Fibroblast of skin of abdomen (primary cell): ENCODE data around the gene SEPTIN2.
"Not testable (repeated sequence)": the region's sequence is repeated elsewhere in the genome, so short reads cannot be mapped to it uniquely, and the experiment has no call there.

Experiments used
- DNase-seq: peaks from one replicate; pipeline ENCODE4 v3.0.0-alpha.2; 2013

The SEPTIN2 gene

GRCh38 chr2:241288324-241288888 lies 27.3 kb upstream of the SEPTIN2 start:
- DNase-seq = no peak

- DNase-seq = no peak
These were observed 26.7 kb upstream of the SEPTIN2 start for GRCh38 chr2:241289053-241289452.

- DNase-seq = no peak
These were observed 26.1 kb upstream of the SEPTIN2 start for GRCh38 chr2:241289597-241289996.

GRCh38 chr2:241291153-241291552 lies 24.6 kb upstream of the SEPTIN2 start:
- no peak for DNase-seq

- no peak for DNase-seq
These were observed 23.7 kb upstream of the SEPTIN2 start for GRCh38 chr2:241291977-241292376.

GRCh38 chr2:241293378-241293797 lies 22.3 kb upstream of the SEPTIN2 start:
- DNase-seq = not testable (repeated sequence)

- no peak for DNase-seq
These were observed 20.2 kb upstream of the SEPTIN2 start for GRCh38 chr2:241295326-241296095.

GRCh38 chr2:241296767-241297166 lies 19.0 kb upstream of the SEPTIN2 start:
- DNase-seq = no peak

- no peak for DNase-seq
These were observed 17.1 kb upstream of the SEPTIN2 start for GRCh38 chr2:241298673-241299072.

GRCh38 chr2:241300000-241300399 lies 15.7 kb upstream of the SEPTIN2 start:
- DNase-seq = no peak

GRCh38 chr2:241302083-241302482 lies 13.6 kb upstream of the SEPTIN2 start:
- no peak for DNase-seq

GRCh38 chr2:241302759-241303651 lies 12.7 kb upstream of the SEPTIN2 start:
- no peak for DNase-seq

GRCh38 chr2:241304039-241304670 lies 11.6 kb upstream of the SEPTIN2 start:
- no peak for DNase-seq

GRCh38 chr2:241307055-241307454 lies 8.7 kb upstream of the SEPTIN2 start:
- no peak for DNase-seq

GRCh38 chr2:241308267-241308666 lies 7.5 kb upstream of the SEPTIN2 start:
- peak; percentile 31 for DNase-seq

GRCh38 chr2:241308832-241309500 lies 6.8 kb upstream of the SEPTIN2 start:
- no peak for DNase-seq

GRCh38 chr2:241309684-241310117 lies 6.0 kb upstream of the SEPTIN2 start:
- peak; percentile 48 for DNase-seq

- no peak for DNase-seq
These were observed 4.7 kb upstream of the SEPTIN2 start for GRCh38 chr2:241310917-241311566.

- peak; percentile 53 for DNase-seq
These were observed 3.6 kb upstream of the SEPTIN2 start for GRCh38 chr2:241312082-241312481.

- DNase-seq = no peak
These were observed 2.1 kb upstream of the SEPTIN2 start for GRCh38 chr2:241313543-241314095.
